ENCODE measurements around the gene TDRD9.

DNA sequence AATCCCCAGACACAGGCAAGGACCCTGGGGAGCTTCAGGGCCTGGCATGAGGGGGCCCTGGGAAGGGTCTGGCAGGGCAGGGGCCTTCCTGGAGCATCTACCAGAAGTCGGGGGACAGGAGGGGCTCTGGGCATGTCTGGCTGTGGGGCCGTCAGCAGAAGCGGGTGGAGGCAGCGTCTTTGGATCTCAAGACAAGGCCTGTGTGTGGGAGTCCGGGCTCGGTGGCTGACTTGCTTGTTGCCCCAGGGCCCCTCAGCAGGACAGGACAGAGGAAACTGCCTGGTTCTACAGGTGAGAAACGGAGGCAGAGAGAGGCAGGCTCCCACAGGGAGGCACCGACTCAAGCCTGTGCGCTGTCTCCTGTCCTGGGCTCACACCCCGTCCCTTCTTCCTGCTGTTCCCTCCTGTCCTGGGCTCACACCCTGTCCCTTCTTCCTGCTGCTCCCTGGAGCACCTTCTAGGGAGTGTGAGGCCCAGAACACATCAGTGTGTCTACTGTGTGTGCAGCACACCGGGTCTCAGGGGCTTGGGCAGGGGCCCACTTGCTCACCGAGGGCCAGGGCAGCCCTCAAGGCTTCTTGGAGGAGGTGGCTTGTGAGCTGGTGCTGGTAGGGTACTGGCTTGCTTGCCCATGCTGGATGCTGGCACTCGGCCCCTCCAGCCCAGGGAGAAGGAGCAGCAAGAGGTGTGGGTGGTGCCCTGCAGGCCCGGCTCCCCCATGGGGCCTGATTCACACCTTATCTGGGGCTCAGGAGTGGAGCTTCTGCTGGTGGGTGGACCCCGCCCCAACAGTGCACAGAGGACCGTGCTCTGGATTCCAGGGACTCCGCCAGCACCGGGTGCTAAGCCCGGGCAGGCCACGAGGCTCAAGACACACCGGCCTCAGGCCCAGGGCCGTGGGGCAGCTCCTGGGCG is 172.2 kb downstream of the TDRD9 start:
- TF ChIP-seq CTCF (IDR thresholded peaks at IDR 0.05) (no peak), POLR2A (IDR thresholded peaks at IDR 0.05) (no peak)
